C4-2B (cell line): Measurements from ENCODE around the gene IL6ST.

Experiments
- ZFX ChIP-seq: fragments of 450-650 bp; IDR thresholded peaks from 2 replicates; pipeline ENCODE4 v1.6.1; 2017
- TF ChIP-seq, protein P1 (sequence below): fragments of 450-650 bp; conservative IDR thresholded peaks from 2 replicates; pipeline ENCODE4 v1.5.1; 2017; ENCODE audit warnings: mild to moderate bottlenecking

GRCh38 chr5:55899344-55899743, 95.4 kb downstream of the IL6ST start:
- TF ChIP-seq, protein P1, sequence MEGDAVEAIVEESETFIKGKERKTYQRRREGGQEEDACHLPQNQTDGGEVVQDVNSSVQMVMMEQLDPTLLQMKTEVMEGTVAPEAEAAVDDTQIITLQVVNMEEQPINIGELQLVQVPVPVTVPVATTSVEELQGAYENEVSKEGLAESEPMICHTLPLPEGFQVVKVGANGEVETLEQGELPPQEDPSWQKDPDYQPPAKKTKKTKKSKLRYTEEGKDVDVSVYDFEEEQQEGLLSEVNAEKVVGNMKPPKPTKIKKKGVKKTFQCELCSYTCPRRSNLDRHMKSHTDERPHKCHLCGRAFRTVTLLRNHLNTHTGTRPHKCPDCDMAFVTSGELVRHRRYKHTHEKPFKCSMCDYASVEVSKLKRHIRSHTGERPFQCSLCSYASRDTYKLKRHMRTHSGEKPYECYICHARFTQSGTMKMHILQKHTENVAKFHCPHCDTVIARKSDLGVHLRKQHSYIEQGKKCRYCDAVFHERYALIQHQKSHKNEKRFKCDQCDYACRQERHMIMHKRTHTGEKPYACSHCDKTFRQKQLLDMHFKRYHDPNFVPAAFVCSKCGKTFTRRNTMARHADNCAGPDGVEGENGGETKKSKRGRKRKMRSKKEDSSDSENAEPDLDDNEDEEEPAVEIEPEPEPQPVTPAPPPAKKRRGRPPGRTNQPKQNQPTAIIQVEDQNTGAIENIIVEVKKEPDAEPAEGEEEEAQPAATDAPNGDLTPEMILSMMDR = no peak
- no peak for TF ChIP-seq ZFX
